Activated effector memory CD4-positive, alpha-beta T cell treated with Interleukin-2 at 50 U/mL for 16 hours (primary cell): ENCODE results near the gene HOXC5.

Experiments
- DNase-seq: peaks from one replicate; pipeline ENCODE4 v3.0.0-alpha.2; 2020

Gene HOXC5

GRCh38 chr12:54050482-54050810 is 17.6 kb downstream of the HOXC5 start:
- no peak for DNase-seq

DNA sequence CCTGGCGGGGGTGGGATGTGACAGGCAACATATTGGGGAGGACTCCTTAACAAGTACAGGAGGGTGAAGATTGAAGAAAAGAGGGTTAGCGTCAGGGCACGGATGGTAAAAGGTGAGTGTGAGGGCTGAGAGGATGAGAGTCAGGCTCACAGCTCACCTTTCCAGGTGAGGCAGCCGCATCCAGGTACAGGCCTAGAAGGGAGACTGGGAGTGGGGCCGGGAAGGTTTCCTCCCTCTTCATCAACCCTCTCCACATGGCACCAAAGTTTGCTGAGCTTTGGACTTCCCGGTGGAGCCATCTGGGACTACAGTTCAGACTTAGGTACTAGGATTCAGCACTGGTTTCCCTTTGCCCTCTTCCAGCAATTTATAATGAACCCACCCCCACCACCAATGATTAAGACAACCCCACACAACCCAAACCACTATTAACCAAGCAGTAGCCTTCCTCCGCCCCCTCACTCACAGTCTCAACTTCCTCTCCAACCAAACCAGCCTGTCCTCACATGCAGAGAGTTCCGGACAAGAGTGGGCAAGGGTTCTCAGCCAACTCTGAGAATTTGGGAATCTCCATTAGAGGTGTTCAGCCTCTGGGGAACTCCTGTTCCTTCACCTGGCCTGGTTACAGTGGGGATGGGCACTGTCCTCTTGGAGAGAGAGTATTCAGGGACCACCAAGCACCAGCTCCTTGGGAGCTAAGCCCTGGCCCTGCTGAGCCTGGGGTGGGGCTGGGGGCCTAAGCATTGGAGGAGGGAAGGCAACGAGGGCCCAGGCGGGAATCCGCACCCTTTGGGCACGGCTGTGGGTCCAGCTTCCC is 18.4 kb downstream of the HOXC5 start:
- no peak for DNase-seq

DNA sequence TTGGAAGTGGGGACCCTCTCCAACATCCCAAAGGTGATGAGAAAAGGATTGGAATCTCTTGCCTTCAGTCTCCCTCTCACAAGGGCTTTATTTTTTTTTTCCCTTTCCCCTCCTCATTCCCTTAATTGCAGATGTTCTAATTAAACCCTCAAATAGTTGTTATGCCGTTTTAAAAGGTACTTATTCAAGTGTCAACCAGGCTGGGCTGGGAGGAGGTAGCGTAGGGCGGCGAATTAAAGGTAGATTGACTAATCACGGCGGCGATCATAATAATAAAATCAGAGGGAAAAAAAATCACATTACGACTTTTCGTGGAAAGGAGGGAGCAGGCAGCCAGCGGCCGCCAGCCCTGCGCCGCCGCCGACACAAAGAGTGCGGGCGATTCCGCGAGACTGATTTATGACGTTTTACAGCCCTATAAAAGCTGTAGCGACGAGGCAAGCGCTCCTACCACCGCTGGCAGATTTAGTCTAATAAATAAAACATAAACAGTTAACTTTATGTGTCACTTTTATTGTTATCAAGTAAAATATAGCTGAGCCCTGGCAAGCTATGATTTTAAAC is 19.1 kb downstream of the HOXC5 start:
- DNase-seq: no peak

GRCh38 chr12:54052438-54053002 is 19.7 kb downstream of the HOXC5 start:
- no peak for DNase-seq

DNA sequence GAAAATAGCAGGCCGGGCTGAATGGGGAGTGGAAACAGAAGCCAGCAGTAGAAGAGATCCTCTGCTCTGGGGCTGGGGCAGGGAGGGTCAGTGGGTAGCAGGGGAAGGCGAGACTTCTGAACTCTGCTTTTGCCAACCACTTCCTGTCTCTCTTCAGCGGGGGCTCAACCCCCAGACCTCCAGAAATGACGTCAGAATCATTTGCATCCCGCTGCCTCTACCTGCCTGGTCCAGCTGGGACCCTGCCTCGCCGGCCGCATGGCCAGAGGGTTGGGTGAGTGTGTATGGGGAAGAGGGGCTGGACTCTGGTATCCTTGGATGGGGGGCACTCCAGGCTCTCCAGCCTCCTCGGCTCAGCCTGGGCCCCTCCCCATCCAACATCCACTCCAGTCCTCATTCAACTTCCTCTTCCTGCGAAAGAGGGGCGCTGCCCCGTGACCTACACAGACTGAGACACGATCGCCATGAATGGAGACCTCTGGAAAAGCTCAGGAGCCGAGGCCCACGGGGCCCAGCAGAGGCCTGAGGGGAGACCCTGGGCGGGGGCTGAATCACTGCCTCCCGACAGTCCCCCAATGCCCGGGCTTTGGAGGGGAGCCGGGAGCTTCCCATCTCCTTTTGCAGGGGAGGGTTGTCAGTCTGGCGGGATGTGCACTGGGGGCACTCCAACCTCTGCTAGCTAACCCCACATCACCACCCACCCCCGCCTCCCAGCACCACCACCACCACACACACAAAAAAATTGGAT is 20.3 kb downstream of the HOXC5 start:
- no peak for DNase-seq

DNA sequence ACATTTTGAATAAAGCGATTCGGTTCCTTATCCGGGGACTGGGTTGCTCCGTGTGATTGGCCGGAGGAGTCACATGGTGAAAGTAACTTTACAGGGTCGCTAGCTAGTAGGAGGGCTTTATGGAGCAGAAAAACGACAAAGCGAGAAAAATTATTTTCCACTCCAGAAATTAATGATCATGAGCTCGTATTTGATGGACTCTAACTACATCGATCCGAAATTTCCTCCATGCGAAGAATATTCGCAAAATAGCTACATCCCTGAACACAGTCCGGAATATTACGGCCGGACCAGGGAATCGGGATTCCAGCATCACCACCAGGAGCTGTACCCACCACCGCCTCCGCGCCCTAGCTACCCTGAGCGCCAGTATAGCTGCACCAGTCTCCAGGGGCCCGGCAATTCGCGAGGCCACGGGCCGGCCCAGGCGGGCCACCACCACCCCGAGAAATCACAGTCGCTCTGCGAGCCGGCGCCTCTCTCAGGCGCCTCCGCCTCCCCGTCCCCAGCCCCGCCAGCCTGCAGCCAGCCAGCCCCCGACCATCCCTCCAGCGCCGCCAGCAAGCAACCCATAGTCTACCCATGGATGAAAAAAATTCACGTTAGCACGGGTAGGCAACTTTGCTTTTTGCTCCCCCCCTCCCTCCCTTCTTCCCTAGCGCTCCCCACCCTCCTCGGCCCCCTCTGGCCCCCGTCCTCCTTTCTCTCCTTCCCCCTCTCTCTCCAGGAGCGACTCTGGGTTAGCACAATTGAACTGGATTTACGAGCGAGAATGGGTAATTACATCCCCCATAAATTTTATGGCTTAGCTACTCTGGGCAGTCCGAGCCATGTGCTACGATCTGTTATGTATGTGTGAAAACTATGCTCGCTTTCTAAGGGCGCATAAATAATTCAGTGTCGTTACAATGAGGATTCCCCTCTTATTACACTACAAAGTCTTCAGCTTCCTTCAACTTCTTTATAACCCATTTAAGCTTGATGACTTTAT is 21.2 kb downstream of the HOXC5 start, which contains the start of gene HOXC4:
HOXC4 (plus strand) TSS at position 85 of the 991 bp plus-strand sequence; CDS start at position 173, 88 bp downstream.
- DNase-seq: no peak

- no peak for DNase-seq
Measured at GRCh38 chr12:54054742-54055194, 21.9 kb downstream of the HOXC5 start.

DNA sequence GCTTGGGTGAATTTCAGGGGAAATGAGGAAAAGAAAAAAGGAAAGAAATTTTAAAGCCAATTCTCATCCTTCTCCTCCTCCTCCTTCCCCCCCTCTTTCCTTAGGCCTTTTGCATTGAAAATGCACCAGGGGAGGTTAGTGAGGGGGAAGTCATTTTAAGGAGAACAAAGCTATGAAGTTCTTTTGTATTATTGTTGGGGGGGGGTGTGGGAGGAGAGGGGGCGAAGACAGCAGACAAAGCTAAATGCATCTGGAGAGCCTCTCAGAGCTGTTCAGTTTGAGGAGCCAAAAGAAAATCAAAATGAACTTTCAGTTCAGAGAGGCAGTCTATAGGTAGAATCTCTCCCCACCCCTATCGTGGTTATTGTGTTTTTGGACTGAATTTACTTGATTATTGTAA is 22.7 kb downstream of the HOXC5 start:
- no peak for DNase-seq

GRCh38 chr12:54056110-54056509 is 23.3 kb downstream of the HOXC5 start:
- DNase-seq: no peak

- no peak for DNase-seq
Measured at GRCh38 chr12:54058128-54058768, 25.4 kb downstream of the HOXC5 start.

DNA sequence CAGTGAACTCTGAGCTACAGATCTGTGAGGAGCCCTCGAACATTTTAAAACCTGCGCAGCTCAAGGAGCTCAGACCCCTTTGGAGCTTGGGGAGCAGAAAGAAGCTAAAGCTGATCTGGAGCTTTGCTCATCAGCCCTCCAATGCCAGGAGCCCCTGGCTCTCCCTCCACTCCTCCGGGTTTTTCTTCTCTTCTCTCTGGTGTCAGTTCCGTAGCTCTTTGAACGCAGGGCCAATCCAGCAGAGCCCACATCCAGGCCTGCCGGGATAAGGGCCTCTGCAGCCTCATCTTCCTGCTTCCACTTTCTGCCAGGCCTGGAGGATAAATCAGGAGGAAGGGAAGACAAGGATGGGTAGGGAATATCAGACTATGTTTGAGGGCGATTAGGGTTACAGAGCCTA is 26.8 kb downstream of the HOXC5 start:
- no peak for DNase-seq

DNA sequence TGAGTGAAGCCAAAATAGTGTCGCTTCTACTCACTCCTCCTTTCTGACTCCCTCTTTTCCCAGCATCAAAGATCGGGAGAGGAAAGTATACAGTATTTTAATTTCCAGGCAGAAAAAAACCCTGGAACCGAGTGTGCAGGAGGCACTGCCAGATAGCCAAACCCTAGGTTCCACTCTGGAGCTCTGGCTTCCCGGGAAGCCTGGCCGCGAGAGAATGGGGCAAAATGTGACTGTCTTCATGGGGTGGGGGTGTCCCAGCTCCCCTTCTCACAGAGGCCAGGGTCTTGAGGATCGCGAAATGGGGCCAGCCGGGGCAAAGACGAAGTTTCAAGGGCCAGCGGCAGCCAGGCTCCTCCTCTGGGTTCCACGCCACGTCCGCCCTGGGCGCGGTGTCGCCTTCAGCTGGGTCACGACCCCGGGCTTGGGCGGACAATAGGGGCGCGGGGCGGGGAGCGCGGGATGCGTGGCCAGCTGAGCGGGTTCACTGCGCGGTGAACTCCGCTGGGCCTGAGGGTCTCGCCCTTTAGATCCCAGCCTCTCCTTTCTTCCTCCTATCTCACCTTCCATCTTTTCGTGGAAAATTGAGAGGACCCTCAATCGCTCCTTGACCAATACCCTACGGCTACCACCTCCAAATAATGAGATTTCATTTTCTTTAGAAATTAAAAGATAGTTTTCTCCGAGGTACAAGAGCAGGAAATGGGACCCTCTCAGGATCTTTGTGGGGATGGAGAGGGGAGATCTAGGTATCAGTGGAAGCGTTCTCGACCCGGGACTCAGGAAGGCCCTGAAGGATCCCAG is 27.5 kb downstream of the HOXC5 start:
- DNase-seq: no peak

DNA sequence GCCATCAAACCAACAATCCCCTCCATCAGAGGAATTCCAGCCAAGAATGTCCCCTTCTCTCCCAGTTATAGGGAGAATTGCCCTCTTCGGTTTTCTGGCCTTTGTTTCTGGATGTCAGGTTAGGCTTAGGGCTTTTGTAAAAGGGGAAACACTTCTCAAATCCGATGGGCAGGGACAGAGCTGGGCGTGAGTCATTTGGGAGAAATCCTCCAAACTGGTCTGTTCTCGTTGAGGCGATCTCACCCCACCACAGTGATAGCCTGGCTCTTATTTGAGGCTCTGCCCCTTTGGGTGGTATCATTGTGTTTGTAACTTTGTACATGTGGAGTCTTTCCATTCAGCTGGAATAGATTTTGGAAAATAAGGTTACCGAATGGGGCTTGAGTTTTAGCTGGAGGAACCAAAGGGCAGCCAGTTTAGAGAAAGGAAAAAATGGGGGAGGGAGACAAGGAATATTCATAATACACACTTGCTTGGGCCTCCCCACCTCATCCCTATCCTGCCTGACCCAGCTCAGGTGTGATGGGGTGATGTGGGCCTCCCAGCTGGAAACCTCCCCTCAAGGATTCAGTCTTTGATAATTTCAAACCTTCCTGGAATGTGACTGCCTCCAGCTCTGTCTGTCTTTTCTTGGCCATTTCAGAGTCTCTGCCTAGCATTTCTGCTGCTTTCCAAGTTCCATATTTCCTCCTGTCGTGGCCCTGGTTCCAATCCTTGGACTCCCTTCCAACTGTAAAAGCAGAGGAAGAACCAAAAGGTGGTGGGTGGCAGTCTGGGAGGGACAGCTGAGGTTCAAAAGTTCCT is 28.3 kb downstream of the HOXC5 start:
- DNase-seq: no peak

- no peak for DNase-seq
Measured at GRCh38 chr12:54065677-54066076, 32.8 kb downstream of the HOXC5 start.

DNA sequence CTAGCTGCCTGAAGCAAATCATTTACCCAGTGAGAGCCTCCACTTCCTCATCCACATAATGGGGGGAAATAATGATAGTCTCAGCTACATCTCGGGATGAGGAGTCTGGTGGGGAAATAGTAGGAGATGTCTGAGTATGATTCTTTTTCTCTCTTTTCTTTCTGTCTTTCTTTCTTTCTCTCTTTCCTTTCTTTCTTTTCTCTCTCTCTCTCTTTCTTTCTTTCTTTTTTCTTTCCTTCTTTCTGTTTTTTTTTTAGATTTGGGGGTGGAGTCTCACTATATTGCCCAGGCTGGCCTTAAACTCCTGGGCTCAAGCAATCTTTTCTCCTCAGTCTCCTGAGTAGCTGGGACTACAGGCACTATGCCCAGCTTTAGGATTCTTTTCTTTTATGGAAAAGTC is 33.6 kb downstream of the HOXC5 start:
- DNase-seq: no peak

DNA sequence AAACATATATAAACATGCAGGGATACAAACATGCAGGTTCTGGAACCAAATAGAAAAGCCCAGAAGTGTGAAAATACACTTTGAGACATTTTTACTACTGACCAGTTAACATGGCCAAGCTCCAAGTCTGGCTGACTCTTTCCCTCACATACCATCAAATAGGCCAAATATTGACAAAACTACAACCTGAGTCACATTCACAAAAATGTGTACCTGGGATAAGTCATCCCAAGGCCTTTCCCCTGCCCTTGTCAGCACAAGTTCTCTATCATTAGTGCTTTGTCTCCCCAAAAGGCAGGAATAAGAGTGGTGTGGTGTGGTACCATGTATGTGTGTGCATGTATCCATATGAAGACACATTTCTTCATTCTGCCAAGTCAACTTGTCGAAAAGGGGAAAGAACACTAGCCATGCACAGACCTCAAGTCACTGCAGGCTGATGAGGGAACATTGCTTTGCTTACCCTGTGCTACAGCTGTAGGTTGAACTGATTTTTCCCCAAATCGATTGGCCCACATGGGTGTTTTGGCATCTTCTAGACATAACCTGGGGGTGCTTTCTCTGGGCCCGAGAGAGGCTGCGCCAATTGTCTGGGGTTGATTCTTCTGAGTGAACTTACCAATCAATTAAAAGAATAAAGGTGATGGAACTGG is 35.7 kb downstream of the HOXC5 start:
- no peak for DNase-seq

GRCh38 chr12:54071942-54072341 is 39.1 kb downstream of the HOXC5 start:
- no peak for DNase-seq

DNA sequence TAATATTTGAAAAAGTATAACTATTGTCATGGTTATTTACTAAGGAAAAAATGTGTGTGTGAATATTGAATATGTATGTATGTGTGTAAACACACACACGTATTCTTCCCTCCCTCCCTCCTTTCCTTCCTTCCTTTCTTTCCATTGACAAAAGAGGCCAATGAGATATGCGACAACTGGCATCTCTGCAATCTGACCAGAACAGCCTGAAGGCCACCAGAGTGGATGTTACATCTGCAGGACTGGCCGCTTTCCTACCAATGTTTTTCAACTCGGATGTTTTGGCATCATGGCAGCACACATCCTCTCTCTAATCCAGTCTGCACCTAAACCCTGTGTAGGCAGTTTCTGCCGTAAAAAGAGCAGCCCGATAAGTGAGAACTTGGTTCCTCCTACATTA is 41.5 kb downstream of the HOXC5 start:
- DNase-seq: no peak

- DNase-seq: no peak
Measured at GRCh38 chr12:54075409-54075808, 42.6 kb downstream of the HOXC5 start.

- DNase-seq: no peak
Measured at GRCh38 chr12:54075974-54076373, 43.1 kb downstream of the HOXC5 start.
